K562 (cell line): Measurements from ENCODE around the gene BDH2. TPM values are rescaled to one million over a fixed set of nuclear protein-coding genes. Genes with fewer than 3 reads are reported as not detected.

Source experiments
- ATAC-seq: fragments of 200-7000 bp; cut with Tn5 transposase; 3 replicates; pipeline ENCODE4 v1.9.1; 2020; ENCODE audit warnings: moderate library complexity
- BruUV-seq: library from RNA; stranded (reverse); fragments of 400-500 nt; replicated peaks from 2 replicates; lab custom pipeline; 2021; lab: Mats Ljungman, UMichigan
- CTCF ChIA-PET: fragments of 300-600 bp; formaldehyde crosslinking; extraction: SDS; loops from one replicate; lab custom pipeline; 2021; ENCODE audit warnings: low intra/inter-chr PET ratio; lab: Yijun Ruan, JAX
- POLR2A ChIA-PET: fragments of 300-600, 350-650 bp; sonication (Branson Sonifier 250); formaldehyde crosslinking; extraction: SDS; loops from one replicate; lab custom pipeline; 2021; ENCODE audit warnings: antibody characterized with exemption, inconsistent platforms; lab: Yijun Ruan, JAX
- DNase-seq, 4 experiments: peaks; one replicate each; pipeline versions ENCODE4 v3.0.0 to v3.0.0-alpha.2; 2011 to 2018; ENCODE audit warnings: low spot score in 3 of 4, mixed read lengths in 3 of 4; ENCODE audit errors: extremely low read depth in 1 of 4
- FAIRE-seq: peaks from 2 replicates; lab custom pipeline; 2011; peaks lifted over from hg19 to GRCh38; lab: Jason Lieb, UNC
- H2AFZ ChIP-seq: 2 replicates; pipeline ENCODE4 v1.6.0; 2011; ENCODE audit warnings: low read depth, low read length, control low read depth, inconsistent platforms
- H3K27ac ChIP-seq: fragments of 200-600 bp; 3 replicates; pipeline ENCODE4 v1.8.0; 2011; ENCODE audit warnings: low read depth, mild to moderate bottlenecking, control low read depth, inconsistent platforms, low read length, moderate library complexity, mixed read lengths; ENCODE audit errors: extremely low read depth
- H3K27me3 ChIP-seq, 2 experiments: fragments of 300-600 bp in 1 of 2; 2 replicates in 1 of 2; 3 replicates in 1 of 2; pipeline versions ENCODE4 v1.6.0 to v1.8.0; 2011; ENCODE audit warnings: inconsistent platforms in 2 of 2, low read length in 2 of 2, mild to moderate bottlenecking in 1 of 2, mixed read lengths in 1 of 2, moderate library complexity in 1 of 2; ENCODE audit not compliant: control insufficient read depth in 2 of 2, insufficient read depth in 2 of 2
- H3K36me3 ChIP-seq: fragments of 300-600 bp; 3 replicates; pipeline ENCODE4 v1.8.0; 2011; ENCODE audit warnings: mild to moderate bottlenecking, low read length, inconsistent platforms; ENCODE audit not compliant: control insufficient read depth, insufficient read depth
- H3K4me1 ChIP-seq, 2 experiments: fragments of 200-600 bp in 1 of 2; replicated peaks in 1 of 2; 2 replicates in 1 of 2; 3 replicates in 1 of 2; pipeline versions ENCODE4 v1.5.1 to v1.8.0; 2011; ENCODE audit warnings: inconsistent platforms in 2 of 2, low read length in 2 of 2, mild to moderate bottlenecking in 1 of 2, mixed read lengths in 1 of 2, moderate library complexity in 1 of 2; ENCODE audit not compliant: control insufficient read depth in 2 of 2, insufficient read depth in 2 of 2
- H3K4me2 ChIP-seq: 2 replicates; pipeline ENCODE4 v1.6.1; 2011; ENCODE audit warnings: low read length, control low read depth, inconsistent platforms, mixed read lengths; ENCODE audit not compliant: insufficient read depth
- H3K4me3 ChIP-seq: fragments of 200-600 bp; sonication (generic), shearing (Covaris generic); 2 replicates; pipeline ENCODE4 v1.5.1; 2016; ENCODE audit warnings: control low read depth, inconsistent platforms
- H3K79me2 ChIP-seq: fragments of 200-600 bp; 3 replicates; pipeline ENCODE4 v1.8.0; 2011; ENCODE audit warnings: low read length, inconsistent platforms; ENCODE audit not compliant: control insufficient read depth, insufficient read depth
- H3K9ac ChIP-seq, 2 experiments: 2 replicates each; pipeline versions ENCODE4 v1.6.0 to v1.6.1; 2011; ENCODE audit warnings: low read depth in 2 of 2, low read length in 2 of 2, control low read depth in 1 of 2, inconsistent platforms in 1 of 2, mild to moderate bottlenecking in 1 of 2, mixed read lengths in 1 of 2; ENCODE audit not compliant: insufficient read depth in 1 of 2
- H3K9me1 ChIP-seq: one replicate; pipeline ENCODE4 v1.6.0; 2011; ENCODE audit warnings: inconsistent platforms, mild to moderate bottlenecking, low read length, moderate library complexity; ENCODE audit not compliant: control insufficient read depth, insufficient read depth
- H3K9me3 ChIP-seq: replicated peaks from 2 replicates; pipeline ENCODE4 v1.5.1; 2011; ENCODE audit warnings: low read depth, low read length, inconsistent platforms; ENCODE audit not compliant: control insufficient read depth, insufficient read depth
- H4K20me1 ChIP-seq: replicated peaks from 2 replicates; pipeline ENCODE4 v1.6.1; 2011; ENCODE audit warnings: low read length, inconsistent platforms, mixed read lengths; ENCODE audit not compliant: control insufficient read depth, insufficient read depth
- CHD2 ChIP-seq: IDR thresholded peaks from 2 replicates; pipeline ENCODE4 v1.6.1; 2011; ENCODE audit warnings: low read depth, low read length
- FOXM1 ChIP-seq, 2 experiments: fragments of 450-650 bp in 1 of 2; sonication (generic) in 1 of 2; formaldehyde crosslinking in 1 of 2; IDR thresholded peaks; 2 replicates each; pipeline versions ENCODE4 v1.6.1 to v1.9.0; 2017 to 2022; ENCODE audit warnings: low read depth in 2 of 2, mild to moderate bottlenecking in 2 of 2, missing genetic modification reagents in 1 of 2, moderate library complexity in 1 of 2
- LCOR ChIP-seq: sonication (generic); formaldehyde crosslinking; IDR thresholded peaks from 2 replicates; pipeline ENCODE4 v1.8.0; 2022; ENCODE audit warnings: mild to moderate bottlenecking, missing genetic modification reagents
- MEIS2 ChIP-seq: fragments of 450-650 bp; IDR thresholded peaks from 2 replicates; pipeline ENCODE4 v1.6.1; 2014; ENCODE audit warnings: mild to moderate bottlenecking; ENCODE audit not compliant: partially characterized antibody
- NFATC3 ChIP-seq: fragments of 450-650 bp; IDR thresholded peaks from 2 replicates; pipeline ENCODE4 v1.6.1; 2017; ENCODE audit warnings: mild to moderate bottlenecking
- NFYB ChIP-seq: IDR thresholded peaks from 2 replicates; pipeline ENCODE4 v1.6.1; 2011; ENCODE audit warnings: mild to moderate bottlenecking, moderate library complexity; ENCODE audit not compliant: insufficient read length; ENCODE audit errors: extremely low read depth
- PHF8 ChIP-seq: fragments of 200-600 bp; sonication (generic); IDR thresholded peaks from 2 replicates; pipeline ENCODE4 v1.6.1; 2012; ENCODE audit warnings: mixed run types, mild to moderate bottlenecking, inconsistent platforms, low read length, moderate library complexity, borderline replicate concordance
- PRPF4 ChIP-seq: fragments of 200-400 bp; formaldehyde crosslinking; IDR thresholded peaks from one replicate; pipeline ENCODE4 v1.6.1; 2017; ENCODE audit warnings: low read length, low read depth, mild to moderate bottlenecking; ENCODE audit not compliant: insufficient read depth, poor library complexity, severe bottlenecking
- TAL1 ChIP-seq: fragments of 450-650 bp; IDR thresholded peaks from 2 replicates; pipeline ENCODE4 v1.6.1; 2016; ENCODE audit warnings: mild to moderate bottlenecking
- TEAD1 ChIP-seq, 2 experiments: fragments of 450-650 bp in 1 of 2; sonication (generic) in 1 of 2; formaldehyde crosslinking; IDR thresholded peaks; 2 replicates each; pipeline versions ENCODE4 v1.4.0 to v1.8.0; 2020 to 2022; ENCODE audit warnings: mild to moderate bottlenecking in 2 of 2, missing genetic modification reagents in 1 of 2
- THRAP3 ChIP-seq: fragments of 450-650 bp; IDR thresholded peaks from 2 replicates; pipeline ENCODE4 v1.6.1; 2016; ENCODE audit warnings: mild to moderate bottlenecking, inconsistent platforms, borderline replicate concordance
- ZNF41 ChIP-seq: fragments of 250-450 bp; sonication (Bioruptor Pico); conservative IDR thresholded peaks from 2 replicates; pipeline ENCODE4 v1.4.0; 2020; ENCODE audit warnings: mild to moderate bottlenecking
- WGBS: fragments of 100-300 bp; shearing (Covaris generic); methylation state at CpG from one replicate; pipeline ENCODE4 v1.1.6; 2016; ENCODE audit warnings: low coverage, mixed read lengths; ENCODE audit not compliant: insufficient coverage; ENCODE audit errors: missing lambda C conversion rate; 5-methylcytosine and 5-hydroxymethylcytosine counted together
- in situ Hi-C: fragments of 300-500 bp; cut with MboI; formaldehyde crosslinking; loops from 4 replicates; pipeline ENCODE4 v1.15.0; 2018; ENCODE audit warnings: inconsistent platforms, mixed read lengths
- intact Hi-C: fragments of 100-400 bp; cut with micrococcal nuclease; formaldehyde crosslinking; loops from 2 replicates; pipeline ENCODE4 v1.14.2; 2022
- polyA plus RNA-seq, 8 experiments: library from polyadenylated mRNA; depleted of rRNA in 4 of 8; stranded (reverse) in 5 of 8; unstranded in 3 of 8; fragments of >200 nt; fragmentation: Nextera tagmentation in 2 of 8; fragmentation: Illumina TruSeq in 1 of 8; extraction: Ambion mirVana in 2 of 8; extraction: Trizol in 1 of 8; gene quantifications; 2 replicates each; pipeline versions ENCODE4 v1.2.1 to v1.2.3, GENCODE V29; 2011 to 2014; ENCODE audit warnings: inconsistent platforms in 1 of 8, missing spikeins in 1 of 8
- total RNA-seq, 7 experiments: library from RNA; depleted of rRNA in 6 of 7; stranded (reverse); fragments of >200 nt in 6 of 7; fragmentation: Illumina TruSeq in 2 of 7; extraction: Trizol in 2 of 7; gene quantifications; 2 replicates each; pipeline versions ENCODE4 v1.2.1 to v1.2.3, GENCODE V29; 2011 to 2021; ENCODE audit warnings: low replicate concordance in 1 of 7
- TF ChIP-seq, protein P1 (sequence below): sonication (generic); formaldehyde crosslinking; IDR thresholded peaks from 2 replicates; pipeline ENCODE4 v1.8.0; 2022; ENCODE audit warnings: mild to moderate bottlenecking, missing genetic modification reagents
- TF ChIP-seq, protein P2 (sequence below): fragments of 250-450 bp; sonication (Bioruptor Pico); IDR thresholded peaks from 2 replicates; pipeline ENCODE4 v1.6.1; 2021; ENCODE audit warnings: mild to moderate bottlenecking
- TF ChIP-seq, protein P3 (sequence below): fragments of 450-650 bp; IDR thresholded peaks from 2 replicates; pipeline ENCODE4 v1.6.1; 2016

Gene BDH2
- total and polyA plus RNA-seq, 9 of the 15 experiments (the other 6 are each of a cell fraction or from before 2014, with no cell fraction given), result 4.9 to 17.9 (median 9.1) TPM

DNA sequence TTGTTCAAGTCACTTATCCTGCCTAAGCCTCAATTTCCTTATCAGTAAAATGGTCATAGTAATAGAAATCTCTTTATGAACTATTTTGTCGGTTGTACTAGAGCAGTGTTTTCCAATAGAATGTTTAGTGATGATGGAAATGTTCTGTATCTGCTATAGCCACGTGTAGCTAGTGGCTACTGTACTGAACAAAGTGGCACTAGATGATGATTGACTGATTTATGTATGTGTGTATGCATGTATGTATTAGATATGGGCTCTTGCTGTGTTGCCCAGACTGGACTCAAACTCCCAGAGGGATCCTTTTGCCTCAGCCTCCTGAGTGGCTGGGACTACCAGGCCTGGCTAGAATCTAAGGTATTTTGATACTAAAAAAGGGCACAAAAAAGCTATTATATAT lies 55.5 kb downstream of the BDH2 start:
- H3K4me2 ChIP-seq, result no peak overlapping the region
- H3K36me3 ChIP-seq, result peaks cover 5% of the 10 kb centered on the region; the same call in 1 of the 3 replicates
- no TSS peak for BruUV-seq
- DNase-seq (peak in 1 of 4 experiments; percentile 23), ATAC-seq (peak; percentile 55), FAIRE-seq (no peak)
- H2AFZ ChIP-seq, result no peak overlapping the region; the same call in 1 of the 2 replicates
- H3K79me2 ChIP-seq, result no peaks in the 10 kb centered on the region
- no peaks in the 10 kb centered on the region for H3K9me3 ChIP-seq
- no peaks in the 10 kb centered on the region for H4K20me1 ChIP-seq
- H3K9me1 ChIP-seq, result no peaks in the 10 kb centered on the region
- intact Hi-C loops (no loop called here), in situ Hi-C loops (no loop called here)
- no peak overlapping the region for H3K4me3 ChIP-seq
- no peaks in the 10 kb centered on the region for H3K27me3 ChIP-seq
- no peak overlapping the region for H3K9ac ChIP-seq
- ChIA-PET CTCF (no interaction called here), POLR2A (interaction anchor here (0.8 to 1.9 kb wide), 2 partner anchors 9 to 25 kb away, joined by 4 to 6 read pairs; partner anchors contain the start of gene SLC9B1)
- H3K27ac ChIP-seq, result no peak overlapping the region
- WGBS, result 0% methylated on average over 2 of the region's 2 CpGs
- H3K4me1 ChIP-seq, result no peaks in the 10 kb centered on the region; a peak in 1 of 5 replicates
- TF ChIP-seq PHF8 (no peak), TEAD1 (CRISPR knock-in tag; IDR thresholded peaks at IDR 0.05) (no peak), PRPF4 (no peak), FOXM1 (IDR thresholded peaks at IDR 0.05; ENCODE audit: low read depth) (no peak), FOXM1 (CRISPR knock-in tag; IDR thresholded peaks at IDR 0.05; ENCODE audit: low read depth) (no peak), ZNF41 (CRISPR knock-in tag) (no peak), THRAP3 (no peak), TAL1 (peak; percentile 61; the same call in 1 of the 2 replicates), NFYB (no peak), CHD2 (no peak), MEIS2 (peak; percentile 94), NFATC3 (no peak), LCOR (CRISPR knock-in tag) (no peak)
- TF ChIP-seq, protein P1, sequence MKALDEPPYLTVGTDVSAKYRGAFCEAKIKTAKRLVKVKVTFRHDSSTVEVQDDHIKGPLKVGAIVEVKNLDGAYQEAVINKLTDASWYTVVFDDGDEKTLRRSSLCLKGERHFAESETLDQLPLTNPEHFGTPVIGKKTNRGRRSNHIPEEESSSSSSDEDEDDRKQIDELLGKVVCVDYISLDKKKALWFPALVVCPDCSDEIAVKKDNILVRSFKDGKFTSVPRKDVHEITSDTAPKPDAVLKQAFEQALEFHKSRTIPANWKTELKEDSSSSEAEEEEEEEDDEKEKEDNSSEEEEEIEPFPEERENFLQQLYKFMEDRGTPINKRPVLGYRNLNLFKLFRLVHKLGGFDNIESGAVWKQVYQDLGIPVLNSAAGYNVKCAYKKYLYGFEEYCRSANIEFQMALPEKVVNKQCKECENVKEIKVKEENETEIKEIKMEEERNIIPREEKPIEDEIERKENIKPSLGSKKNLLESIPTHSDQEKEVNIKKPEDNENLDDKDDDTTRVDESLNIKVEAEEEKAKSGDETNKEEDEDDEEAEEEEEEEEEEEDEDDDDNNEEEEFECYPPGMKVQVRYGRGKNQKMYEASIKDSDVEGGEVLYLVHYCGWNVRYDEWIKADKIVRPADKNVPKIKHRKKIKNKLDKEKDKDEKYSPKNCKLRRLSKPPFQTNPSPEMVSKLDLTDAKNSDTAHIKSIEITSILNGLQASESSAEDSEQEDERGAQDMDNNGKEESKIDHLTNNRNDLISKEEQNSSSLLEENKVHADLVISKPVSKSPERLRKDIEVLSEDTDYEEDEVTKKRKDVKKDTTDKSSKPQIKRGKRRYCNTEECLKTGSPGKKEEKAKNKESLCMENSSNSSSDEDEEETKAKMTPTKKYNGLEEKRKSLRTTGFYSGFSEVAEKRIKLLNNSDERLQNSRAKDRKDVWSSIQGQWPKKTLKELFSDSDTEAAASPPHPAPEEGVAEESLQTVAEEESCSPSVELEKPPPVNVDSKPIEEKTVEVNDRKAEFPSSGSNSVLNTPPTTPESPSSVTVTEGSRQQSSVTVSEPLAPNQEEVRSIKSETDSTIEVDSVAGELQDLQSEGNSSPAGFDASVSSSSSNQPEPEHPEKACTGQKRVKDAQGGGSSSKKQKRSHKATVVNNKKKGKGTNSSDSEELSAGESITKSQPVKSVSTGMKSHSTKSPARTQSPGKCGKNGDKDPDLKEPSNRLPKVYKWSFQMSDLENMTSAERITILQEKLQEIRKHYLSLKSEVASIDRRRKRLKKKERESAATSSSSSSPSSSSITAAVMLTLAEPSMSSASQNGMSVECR (CRISPR knock-in tag), result no peak
- TF ChIP-seq, protein P2, sequence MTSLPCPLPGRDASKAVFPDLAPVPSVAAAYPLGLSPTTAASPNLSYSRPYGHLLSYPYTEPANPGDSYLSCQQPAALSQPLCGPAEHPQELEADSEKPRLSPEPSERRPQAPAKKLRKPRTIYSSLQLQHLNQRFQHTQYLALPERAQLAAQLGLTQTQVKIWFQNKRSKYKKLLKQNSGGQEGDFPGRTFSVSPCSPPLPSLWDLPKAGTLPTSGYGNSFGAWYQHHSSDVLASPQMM (CRISPR knock-in tag), result no peak
- TF ChIP-seq, protein P3, sequence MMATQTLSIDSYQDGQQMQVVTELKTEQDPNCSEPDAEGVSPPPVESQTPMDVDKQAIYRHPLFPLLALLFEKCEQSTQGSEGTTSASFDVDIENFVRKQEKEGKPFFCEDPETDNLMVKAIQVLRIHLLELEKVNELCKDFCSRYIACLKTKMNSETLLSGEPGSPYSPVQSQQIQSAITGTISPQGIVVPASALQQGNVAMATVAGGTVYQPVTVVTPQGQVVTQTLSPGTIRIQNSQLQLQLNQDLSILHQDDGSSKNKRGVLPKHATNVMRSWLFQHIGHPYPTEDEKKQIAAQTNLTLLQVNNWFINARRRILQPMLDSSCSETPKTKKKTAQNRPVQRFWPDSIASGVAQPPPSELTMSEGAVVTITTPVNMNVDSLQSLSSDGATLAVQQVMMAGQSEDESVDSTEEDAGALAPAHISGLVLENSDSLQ, result peak; percentile 69; the same call in 1 of the 2 replicates
